8988T (cell line): Measurements from ENCODE around the gene AHCYL1.
"Not testable (repeated sequence)": the region's sequence is repeated elsewhere in the genome, so short reads cannot be mapped to it uniquely, and the experiment has no call there.

Experiments
- DNase-seq: peaks from one replicate; pipeline ENCODE4 v3.0.0; 2011

AHCYL1 gene

DNA sequence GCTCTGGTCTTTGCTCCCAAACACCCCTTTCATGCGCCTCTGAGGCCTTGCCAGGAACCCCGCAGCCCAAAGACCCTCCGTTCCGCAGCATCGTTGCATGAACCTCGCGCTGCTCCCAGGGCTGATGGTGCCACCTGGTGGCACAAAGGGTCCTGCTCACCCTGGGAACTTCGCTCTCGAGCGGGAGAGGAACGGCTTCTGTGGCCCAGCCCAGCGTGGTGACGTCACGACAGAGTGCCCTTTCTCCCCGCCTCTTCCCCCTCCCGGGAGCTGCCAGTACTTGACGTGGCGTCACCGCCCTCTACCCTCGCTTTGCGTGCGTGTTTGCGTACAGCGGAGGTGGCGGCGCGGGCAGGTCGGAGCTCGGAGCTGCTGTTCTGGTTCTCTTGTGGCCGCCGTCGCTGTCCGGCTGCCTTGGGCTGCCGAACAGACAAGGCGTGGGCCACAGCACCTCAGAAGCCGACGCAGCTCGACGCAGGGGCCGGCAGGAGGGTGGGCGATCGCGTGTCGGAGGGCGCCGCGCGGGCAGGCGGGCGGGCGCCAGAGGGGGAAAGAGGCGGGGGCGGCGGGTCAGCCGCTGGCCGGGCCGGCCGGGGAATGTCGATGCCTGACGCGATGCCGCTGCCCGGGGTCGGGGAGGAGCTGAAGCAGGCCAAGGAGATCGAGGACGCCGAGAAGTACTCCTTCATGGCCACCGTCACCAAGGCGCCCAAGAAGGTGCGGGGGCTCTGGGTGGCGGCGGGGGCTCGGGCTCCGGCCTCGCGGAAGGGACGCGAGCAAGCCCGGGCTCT is at the start of gene AHCYL1:
AHCYL1 (plus strand) TSS at position 310 of the 791 bp plus-strand sequence; CDS start at position 598, 288 bp downstream.
- DNase-seq: peak; percentile 85

DNA sequence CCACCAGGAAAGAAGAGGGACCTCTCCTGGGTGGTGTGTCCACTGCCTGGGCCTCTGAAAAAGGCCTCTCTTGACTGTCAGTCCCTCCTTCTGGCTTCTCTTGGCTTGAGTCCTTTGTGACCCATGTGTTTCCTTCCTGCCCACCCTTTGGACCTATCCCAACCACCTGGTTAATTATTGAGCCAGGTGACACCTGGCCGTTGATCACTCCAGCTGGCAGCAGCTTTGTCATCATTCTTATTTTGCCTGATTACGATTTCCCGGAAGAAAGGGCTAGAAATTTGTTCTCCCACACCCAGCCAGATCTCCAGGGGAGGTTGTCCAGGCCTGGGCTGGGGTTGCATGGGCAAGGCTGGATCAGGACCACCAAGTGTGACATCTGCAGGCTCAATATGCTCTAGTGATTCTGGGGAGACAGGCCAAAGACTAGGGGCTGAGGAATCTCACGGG is 49.1 kb upstream of the AHCYL1 start:
- no peak for DNase-seq

DNA sequence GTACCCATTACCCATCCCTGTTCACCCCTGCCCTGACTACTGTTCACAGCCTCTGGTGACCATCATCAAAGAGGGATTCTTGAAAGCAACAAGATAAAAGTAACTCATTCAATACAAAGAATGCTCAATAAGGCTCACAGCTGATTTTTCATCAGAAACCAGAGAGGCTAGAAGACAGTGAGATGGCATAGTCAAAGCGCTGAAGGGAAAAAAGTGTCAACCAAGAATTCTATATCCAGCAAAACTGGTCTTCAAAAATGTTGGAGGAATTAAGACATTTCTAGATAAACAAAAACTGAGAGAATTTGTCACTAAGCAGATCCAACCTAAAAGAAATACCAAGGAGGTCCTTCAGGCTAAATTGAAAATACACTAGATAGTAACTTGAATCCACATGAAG is 46.8 kb upstream of the AHCYL1 start:
- no peak for DNase-seq

GRCh38 chr1:109938556-109938955 is 46.0 kb upstream of the AHCYL1 start:
- DNase-seq: no peak

- no peak for DNase-seq
These were observed 42.1 kb upstream of the AHCYL1 start for GRCh38 chr1:109942434-109942833.

DNA sequence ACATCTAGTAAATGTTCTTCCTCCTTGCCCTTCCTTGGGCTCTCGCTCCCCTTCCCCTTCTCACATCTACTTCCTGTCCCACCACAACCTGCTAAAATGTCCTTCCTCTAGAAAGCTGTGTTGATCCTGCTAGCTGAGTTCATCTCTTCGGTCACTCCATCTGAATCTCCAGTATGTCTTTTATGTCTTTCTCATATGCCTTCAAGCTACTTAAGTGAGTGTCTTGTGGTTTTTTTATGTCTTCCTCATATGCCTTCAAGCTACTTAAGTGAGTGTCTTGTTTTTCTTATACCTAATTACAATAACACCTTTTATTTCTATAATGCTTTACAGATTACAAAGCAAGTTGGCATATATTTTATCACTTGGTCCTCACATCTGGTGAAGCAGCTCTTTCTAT is 40.0 kb upstream of the AHCYL1 start:
- no peak for DNase-seq

DNA sequence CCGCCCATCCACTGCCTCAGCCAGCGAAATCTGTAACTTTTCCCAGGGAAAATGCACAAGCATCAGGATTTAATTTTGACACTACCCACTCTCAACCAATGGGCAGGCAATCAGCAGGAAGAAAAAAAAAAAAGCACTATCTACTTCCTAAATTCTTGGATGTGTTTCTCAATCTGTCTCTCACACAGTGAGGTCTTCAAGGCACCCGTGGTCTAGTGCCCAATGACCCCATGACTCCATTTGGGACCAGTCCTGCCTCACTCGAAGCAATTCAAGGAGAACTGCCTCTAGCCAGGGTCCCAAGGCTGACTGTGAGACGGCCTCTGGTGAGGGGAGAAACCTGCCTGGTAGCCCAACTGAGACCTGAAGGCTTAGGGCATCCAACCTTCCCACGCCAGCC is 38.1 kb upstream of the AHCYL1 start:
- no peak for DNase-seq

GRCh38 chr1:109947582-109948284 is 36.8 kb upstream of the AHCYL1 start:
- DNase-seq: no peak

GRCh38 chr1:109948285-109948630 is 36.3 kb upstream of the AHCYL1 start:
- no peak for DNase-seq

- DNase-seq: no peak
These were observed 34.5 kb upstream of the AHCYL1 start for GRCh38 chr1:109950038-109950437.

DNA sequence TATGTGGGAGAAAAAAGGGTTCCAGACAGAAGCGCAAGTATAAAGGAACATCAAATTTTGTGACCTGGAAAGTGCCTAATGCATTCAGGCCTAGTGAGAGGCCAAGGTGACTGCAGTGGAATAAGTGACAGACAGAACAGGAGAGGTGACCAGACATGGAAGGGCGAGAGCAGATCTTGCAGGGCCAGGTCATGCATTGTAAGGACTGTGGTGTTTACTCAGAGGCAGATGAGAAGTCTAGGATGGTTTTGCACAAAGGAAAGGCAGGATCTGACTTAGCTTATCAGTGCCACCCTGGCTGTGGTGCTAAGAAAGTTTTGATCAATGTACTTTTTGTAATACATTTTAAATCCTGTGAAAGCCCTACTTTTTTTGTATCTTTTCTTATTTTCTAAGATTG is 34.1 kb upstream of the AHCYL1 start:
- DNase-seq: no peak

GRCh38 chr1:109951501-109951900 is 33.1 kb upstream of the AHCYL1 start:
- not testable (repeated sequence) for DNase-seq

GRCh38 chr1:109954041-109954512 is 30.5 kb upstream of the AHCYL1 start:
- no peak for DNase-seq

DNA sequence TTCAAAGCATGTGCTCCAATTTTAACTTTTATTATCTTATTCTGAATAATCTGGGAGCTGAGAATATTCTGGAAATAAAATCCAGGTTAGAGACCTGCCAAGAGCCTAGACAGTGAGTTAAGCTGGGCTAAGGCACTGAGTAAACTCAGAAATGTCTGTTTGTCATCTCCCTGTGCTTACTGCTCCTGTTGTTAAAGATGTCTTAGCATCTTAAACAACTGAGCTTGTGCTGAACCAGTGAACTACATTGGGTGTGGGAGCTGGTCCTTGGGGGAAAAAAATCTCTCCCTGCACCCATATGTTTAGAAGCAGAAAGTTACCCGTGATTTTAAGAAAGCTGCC is 25.0 kb upstream of the AHCYL1 start:
- no peak for DNase-seq

DNA sequence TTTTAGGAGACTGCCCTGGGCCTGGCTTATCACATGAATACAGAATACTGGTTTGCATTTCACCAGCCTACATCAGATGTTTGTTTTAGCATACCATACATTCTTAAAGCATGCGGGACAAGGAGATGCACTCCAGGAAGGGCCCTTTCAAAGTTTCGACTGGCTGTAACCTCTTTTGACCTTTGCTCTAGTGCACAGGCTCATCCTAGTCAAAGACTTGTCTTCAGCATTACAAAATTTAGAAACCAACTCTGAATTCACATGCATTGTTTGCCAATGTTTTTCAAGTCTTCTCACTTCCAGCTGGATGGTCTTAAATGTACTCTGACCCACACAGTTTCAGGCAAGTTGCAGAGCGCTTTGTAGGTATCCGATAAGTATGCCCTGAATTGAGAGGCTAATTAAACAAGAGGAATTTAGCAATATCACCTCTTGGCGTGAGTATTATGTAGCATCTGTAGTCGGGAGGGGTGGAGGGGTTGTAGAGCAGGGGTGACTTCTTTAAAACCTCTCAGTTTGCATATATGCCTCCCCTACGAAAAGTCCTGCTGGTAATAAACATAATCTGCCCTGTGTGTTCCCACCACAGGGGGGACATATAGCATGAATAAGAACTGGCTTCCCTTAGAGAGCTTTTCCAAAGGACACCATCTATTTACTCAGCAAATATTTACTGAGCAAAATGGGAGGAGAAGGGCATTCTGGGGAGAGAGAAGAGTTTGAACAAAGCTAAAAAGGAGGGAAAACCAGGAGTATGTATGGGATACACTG is 24.4 kb upstream of the AHCYL1 start:
- DNase-seq: no peak

DNA sequence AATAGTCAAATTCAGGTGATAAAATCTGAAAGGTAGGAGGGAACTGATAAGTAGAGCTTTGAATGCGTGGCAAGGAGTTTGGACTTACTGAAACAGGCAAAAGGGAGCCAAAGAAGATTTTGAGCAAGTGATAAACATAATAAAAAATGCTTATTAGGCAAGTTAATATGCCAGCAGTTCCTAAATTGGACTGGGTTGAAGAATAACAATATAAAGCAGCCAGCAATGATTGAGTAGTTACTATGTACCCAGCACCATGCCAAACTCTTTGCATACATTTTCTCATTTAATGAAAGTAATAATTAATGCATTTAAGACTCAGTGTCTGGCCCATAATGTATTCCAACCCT is 23.8 kb upstream of the AHCYL1 start:
- DNase-seq: no peak

GRCh38 chr1:109963864-109964263 is 20.7 kb upstream of the AHCYL1 start:
- DNase-seq: no peak

GRCh38 chr1:109969146-109969829 is 15.3 kb upstream of the AHCYL1 start:
- no peak for DNase-seq

GRCh38 chr1:109969907-109970306 is 14.7 kb upstream of the AHCYL1 start:
- no peak for DNase-seq

GRCh38 chr1:109971559-109971958 is 13.0 kb upstream of the AHCYL1 start:
- no peak for DNase-seq

- no peak for DNase-seq
These were observed 10.4 kb upstream of the AHCYL1 start for GRCh38 chr1:109974191-109974590.

DNA sequence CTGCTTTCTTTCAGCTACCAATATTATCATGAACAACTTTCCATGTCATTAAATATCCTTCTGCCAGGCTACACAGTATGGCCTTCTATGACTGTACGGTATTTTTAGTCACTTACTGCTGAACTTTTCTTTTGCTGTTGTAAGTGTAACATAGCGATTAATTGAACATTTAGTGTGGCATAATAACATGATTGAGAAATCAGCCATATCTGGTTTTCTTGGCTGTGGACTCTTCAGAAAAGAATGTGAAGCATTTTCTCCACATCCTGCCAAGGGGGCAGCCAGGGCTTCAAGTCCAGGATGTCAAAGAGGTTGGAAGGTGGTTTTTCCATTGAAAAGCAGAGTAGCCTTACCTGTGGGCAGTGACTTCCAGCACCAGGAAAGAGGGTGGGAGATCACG is 8.8 kb upstream of the AHCYL1 start:
- peak; percentile 56 for DNase-seq

GRCh38 chr1:109976762-109977161 is 7.8 kb upstream of the AHCYL1 start:
- DNase-seq: no peak
